WERI-Rb-1 (cell line): Measurements from ENCODE around the gene ASB16.
"Not testable (repeated sequence)": the region's sequence is repeated elsewhere in the genome, so short reads cannot be mapped to it uniquely, and the experiment has no call there.

Experiments
- DNase-seq: peaks from one replicate; pipeline ENCODE4 v3.0.0-alpha.2; 2020
- H3K27ac ChIP-seq: fragments of 250-450 bp; sonication (Bioruptor Pico); 2 replicates; pipeline ENCODE4 v1.5.1; 2020; ENCODE audit warnings: mild to moderate bottlenecking, moderate library complexity
- H3K27me3 ChIP-seq: fragments of 250-450 bp; sonication (Bioruptor Pico); 2 replicates; pipeline ENCODE4 v1.5.1; 2021; ENCODE audit warnings: mild to moderate bottlenecking, low read depth, moderate library complexity; ENCODE audit not compliant: insufficient read depth, severe bottlenecking
- H3K36me3 ChIP-seq: fragments of 250-450 bp; sonication (Bioruptor Pico); 2 replicates; pipeline ENCODE4 v1.5.1; 2020; ENCODE audit warnings: mild to moderate bottlenecking, moderate library complexity
- H3K4me3 ChIP-seq: 2 replicates; pipeline ENCODE4 v1.5.1; 2011; ENCODE audit warnings: low read depth, mild to moderate bottlenecking, control low read depth, low read length
- H3K9me3 ChIP-seq: fragments of 250-450 bp; sonication (Bioruptor Pico); 2 replicates; pipeline ENCODE4 v1.5.1; 2021; ENCODE audit warnings: mild to moderate bottlenecking, moderate library complexity; ENCODE audit not compliant: severe bottlenecking
- TF ChIP-seq, protein P1 (sequence below): IDR thresholded peaks from 2 replicates; pipeline ENCODE4 v1.5.1; 2011; ENCODE audit warnings: low read depth, mild to moderate bottlenecking, control low read depth, inconsistent platforms, low read length

Gene ASB16

DNA sequence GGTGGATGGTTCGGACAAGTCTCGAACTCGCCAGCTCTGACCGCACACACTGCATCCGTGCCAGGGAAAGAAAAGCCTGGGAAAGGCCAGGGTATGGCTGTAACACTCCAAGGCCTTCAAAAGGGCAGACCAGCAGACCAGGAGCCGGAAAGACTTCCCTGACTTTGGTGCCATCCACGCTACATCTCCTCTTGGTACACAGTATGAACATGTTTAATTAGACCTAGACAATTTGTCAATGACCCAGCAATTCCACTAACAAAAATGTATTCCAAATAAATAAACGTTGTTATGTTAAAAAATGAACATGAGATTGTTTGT lies 46.4 kb upstream of the ASB16 start:
- H3K4me3 ChIP-seq, result peak overlapping the region; percentile 81
- H3K9me3 ChIP-seq, result no peaks in the 10 kb centered on the region
- no peak for DNase-seq
- TF ChIP-seq, protein P1, sequence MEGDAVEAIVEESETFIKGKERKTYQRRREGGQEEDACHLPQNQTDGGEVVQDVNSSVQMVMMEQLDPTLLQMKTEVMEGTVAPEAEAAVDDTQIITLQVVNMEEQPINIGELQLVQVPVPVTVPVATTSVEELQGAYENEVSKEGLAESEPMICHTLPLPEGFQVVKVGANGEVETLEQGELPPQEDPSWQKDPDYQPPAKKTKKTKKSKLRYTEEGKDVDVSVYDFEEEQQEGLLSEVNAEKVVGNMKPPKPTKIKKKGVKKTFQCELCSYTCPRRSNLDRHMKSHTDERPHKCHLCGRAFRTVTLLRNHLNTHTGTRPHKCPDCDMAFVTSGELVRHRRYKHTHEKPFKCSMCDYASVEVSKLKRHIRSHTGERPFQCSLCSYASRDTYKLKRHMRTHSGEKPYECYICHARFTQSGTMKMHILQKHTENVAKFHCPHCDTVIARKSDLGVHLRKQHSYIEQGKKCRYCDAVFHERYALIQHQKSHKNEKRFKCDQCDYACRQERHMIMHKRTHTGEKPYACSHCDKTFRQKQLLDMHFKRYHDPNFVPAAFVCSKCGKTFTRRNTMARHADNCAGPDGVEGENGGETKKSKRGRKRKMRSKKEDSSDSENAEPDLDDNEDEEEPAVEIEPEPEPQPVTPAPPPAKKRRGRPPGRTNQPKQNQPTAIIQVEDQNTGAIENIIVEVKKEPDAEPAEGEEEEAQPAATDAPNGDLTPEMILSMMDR, result no peak
- peaks cover 12% of the 10 kb centered on the region for H3K36me3 ChIP-seq
- H3K27me3 ChIP-seq, result no peaks in the 10 kb centered on the region
- H3K27ac ChIP-seq, result peak overlapping the region; percentile 90

DNA sequence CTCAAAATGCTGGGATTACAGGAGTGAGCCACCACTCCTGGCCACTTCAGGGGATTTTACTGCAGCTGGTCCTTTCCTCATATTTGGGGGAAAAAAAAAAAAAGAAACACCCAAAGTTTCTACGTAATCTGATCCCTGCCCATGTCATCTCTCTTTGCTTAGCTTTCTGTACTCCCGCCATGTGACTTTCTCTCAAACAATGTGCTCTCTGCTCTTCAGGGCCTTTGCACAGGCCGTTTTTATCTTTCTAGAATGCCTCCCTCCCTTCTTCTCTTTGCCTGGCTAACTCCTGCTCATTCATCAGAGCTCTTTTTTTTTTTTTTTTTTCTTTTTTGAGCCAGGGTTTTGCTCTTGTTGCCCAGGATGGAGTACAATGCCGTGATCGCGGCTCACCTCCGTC lies 42.1 kb upstream of the ASB16 start:
- Histone ChIP-seq H3K27me3 (no peaks in the 10 kb centered on the region), H3K4me3 (no peak overlapping the region), H3K9me3 (no peaks in the 10 kb centered on the region), H3K27ac (no peak overlapping the region), H3K36me3 (no peaks in the 10 kb centered on the region)
- TF ChIP-seq, protein P1, result no peak
- no peak for DNase-seq

DNA sequence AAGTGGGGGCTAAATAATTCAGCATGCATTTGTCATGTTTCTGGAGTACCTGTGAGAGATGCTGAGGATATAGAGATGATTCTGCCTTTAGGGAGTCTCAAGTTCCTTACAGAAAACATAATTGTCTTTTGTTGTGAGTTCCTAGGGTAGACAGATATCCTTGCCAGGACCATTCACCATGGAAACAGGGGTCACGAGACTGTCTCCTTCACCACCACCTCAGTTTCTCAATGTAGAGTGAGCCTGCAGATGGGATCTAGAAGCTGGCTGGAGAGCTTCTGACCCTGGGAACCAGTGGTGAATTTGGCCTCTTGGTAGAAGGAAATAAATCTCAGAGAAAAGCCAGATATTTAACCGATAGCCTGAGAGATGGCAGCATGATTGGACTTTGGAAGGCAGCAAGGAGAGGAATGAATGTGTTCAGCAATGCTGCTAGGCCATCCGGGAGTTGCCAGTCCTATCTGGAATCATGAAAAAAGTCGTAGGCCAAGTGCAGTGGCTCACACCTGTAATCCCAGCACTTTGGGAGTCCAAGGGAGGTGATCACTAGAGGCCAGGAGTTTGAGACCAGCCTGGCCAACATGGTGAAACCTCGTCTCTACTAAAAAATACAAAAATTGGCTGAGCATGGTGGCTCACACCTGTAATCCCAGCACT lies 39.7 kb upstream of the ASB16 start:
- Histone ChIP-seq H3K27me3 (no peaks in the 10 kb centered on the region), H3K4me3 (no peak overlapping the region), H3K9me3 (no peaks in the 10 kb centered on the region), H3K27ac (no peak overlapping the region), H3K36me3 (no peaks in the 10 kb centered on the region)
- no peak for DNase-seq
- TF ChIP-seq, protein P1, result no peak

DNA sequence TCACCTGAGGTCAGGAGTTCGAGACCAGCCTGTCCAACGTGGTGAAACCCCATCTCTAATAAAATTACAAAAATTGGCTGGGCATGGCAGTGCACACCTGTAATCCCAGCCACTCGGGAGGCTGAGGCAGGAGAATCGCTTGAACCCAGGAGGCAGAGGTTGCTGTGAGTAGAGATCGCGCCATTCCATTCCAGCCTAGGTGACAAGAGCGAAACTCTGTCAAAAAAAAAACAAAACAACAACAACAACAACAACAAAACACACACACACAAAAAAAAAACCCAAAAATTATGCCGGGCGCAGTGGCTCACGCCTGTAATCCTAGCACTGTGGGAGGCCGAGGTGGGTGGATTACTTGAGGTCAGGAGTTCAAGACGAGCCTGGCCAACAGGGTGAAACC lies 39.1 kb upstream of the ASB16 start:
- H3K9me3 ChIP-seq, DNase-seq, H3K27ac ChIP-seq, H3K4me3 ChIP-seq, H3K27me3 ChIP-seq, H3K36me3 ChIP-seq: not testable (repeated sequence)

DNA sequence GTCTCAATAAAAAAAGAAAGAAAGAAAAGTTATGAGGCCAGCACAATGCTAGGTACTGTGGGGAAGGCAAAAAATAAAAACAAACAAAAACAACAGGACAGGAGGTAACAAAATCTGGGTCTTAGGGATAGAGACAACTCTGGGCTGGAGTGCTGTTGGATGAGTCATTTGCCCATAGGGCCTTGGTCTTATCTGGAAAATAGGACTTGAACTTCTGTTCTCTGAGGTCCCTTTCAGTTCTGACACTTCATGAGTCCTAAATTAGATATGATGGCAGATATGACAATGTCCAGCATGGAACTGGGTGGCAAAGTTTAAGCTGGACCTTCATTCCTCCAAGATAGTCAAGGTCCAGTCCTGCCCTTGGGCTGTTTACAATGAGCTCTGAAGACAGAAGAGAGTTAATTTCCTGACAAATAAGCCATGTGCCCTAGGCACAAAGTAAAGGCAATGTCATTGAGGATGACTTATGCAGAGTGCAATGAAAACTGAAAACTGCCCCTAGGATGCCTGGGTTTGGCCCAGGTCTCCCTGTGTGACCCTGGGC lies 38.2 kb upstream of the ASB16 start:
- Histone ChIP-seq H3K27ac (no peak overlapping the region), H3K27me3 (no peaks in the 10 kb centered on the region), H3K36me3 (no peaks in the 10 kb centered on the region), H3K9me3 (no peaks in the 10 kb centered on the region), H3K4me3 (no peak overlapping the region)
- no peak for DNase-seq
- TF ChIP-seq, protein P1, result no peak

DNA sequence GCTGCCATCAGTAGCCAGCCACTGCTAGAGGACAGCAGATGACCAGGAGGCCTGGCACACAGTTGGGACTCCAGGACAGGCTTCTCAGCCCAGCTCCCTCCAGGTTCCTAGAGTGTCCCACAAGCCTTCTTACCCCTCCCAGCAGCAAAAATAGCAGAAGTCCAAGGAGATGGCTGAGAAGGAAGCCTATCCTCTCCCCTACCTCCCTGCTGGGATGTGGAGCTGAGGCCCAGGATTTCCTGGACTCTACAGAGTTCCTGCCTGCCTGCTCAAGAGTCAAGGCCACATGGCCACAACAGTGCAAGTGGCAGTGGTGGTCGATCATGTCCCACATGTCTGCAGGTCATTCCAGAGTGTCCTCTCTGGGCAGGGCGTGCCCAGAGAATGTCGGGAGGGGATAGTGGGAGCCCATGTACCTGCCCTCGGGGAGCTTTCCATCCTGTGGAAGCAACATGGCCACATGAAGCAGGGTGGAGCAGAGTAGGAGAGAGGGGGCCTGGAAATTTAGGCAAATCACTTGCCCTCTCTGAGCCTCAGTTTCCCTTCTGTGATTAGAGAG lies 36.5 kb upstream of the ASB16 start:
- Histone ChIP-seq H3K27me3 (no peaks in the 10 kb centered on the region), H3K36me3 (no peaks in the 10 kb centered on the region), H3K9me3 (no peaks in the 10 kb centered on the region), H3K27ac (no peak overlapping the region), H3K4me3 (no peak overlapping the region)
- TF ChIP-seq, protein P1, result no peak
- no peak for DNase-seq
